Measurements from ENCODE around the gene ARSA. TPM values are rescaled to one million over a fixed set of nuclear protein-coding genes. Genes with fewer than 3 reads are reported as not detected.

ARSA gene
- total and polyA plus RNA-seq, 12 donors = 5.5 to 168 (median 67.5) TPM

GRCh38 chr22:50625568-50626313, 2.2 kb downstream of the ARSA start:
- 83 to 94% (median 91%) methylated on average over 9 to 27 of the region's 27 CpGs for WGBS, 4 donors
- no peak for TF ChIP-seq POLR2A (IDR thresholded peaks at IDR 0.05)
- TF ChIP-seq CTCF (IDR thresholded peaks at IDR 0.05) = no peak
- Histone ChIP-seq H3K27me3 (no peaks in the 10 kb centered on the region), H3K36me3 (replicated peaks in 1 of 2) (no peaks in the 10 kb centered on the region), H3K9me3 (replicated peaks in 1 of 3) (no peaks in the 10 kb centered on the region), H3K4me3 (no peak overlapping the region), H3K4me1 (replicated peaks in 1 of 2) (peaks cover 14 to 22% of the 10 kb centered on the region in 2 donors), H3K27ac (no peak overlapping the region)
- intact Hi-C loops (cut with DNase I) = no loop called here
- peak in 1 of 7 donors; percentile 20 for DNase-seq

- WGBS, 4 donors = 86 to 87% (median 86%) methylated on average over 11 to 14 of the region's 14 CpGs
- no peak overlapping the region for H3K4me3 ChIP-seq
- H3K27ac ChIP-seq = no peak overlapping the region
- TF ChIP-seq CTCF (IDR thresholded peaks at IDR 0.05) (no peak), POLR2A (IDR thresholded peaks at IDR 0.05) (no peak)
- H3K36me3 ChIP-seq (replicated peaks in 1 of 2) = no peaks in the 10 kb centered on the region
- H3K4me1 ChIP-seq (replicated peaks in 1 of 2) = peaks cover 14 to 25% of the 10 kb centered on the region in 2 donors
- H3K9me3 ChIP-seq (replicated peaks in 1 of 3) = no peaks in the 10 kb centered on the region
- H3K27me3 ChIP-seq = no peaks in the 10 kb centered on the region
- DNase-seq = no peak
- intact Hi-C loops (cut with DNase I) = no loop called here
Observed at GRCh38 chr22:50625131-50625567, 2.8 kb downstream of the ARSA start.

- Histone ChIP-seq H3K36me3 (replicated peaks in 1 of 2) (no peaks in the 10 kb centered on the region), H3K27me3 (no peaks in the 10 kb centered on the region), H3K4me1 (replicated peaks in 1 of 2) (peaks cover 14 to 25% of the 10 kb centered on the region in 2 donors), H3K4me3 (no peak overlapping the region), H3K27ac (no peak overlapping the region), H3K9me3 (replicated peaks in 1 of 3) (no peaks in the 10 kb centered on the region)
- intact Hi-C loops (cut with DNase I) = no loop called here
- 66 to 77% (median 75%) methylated on average over 11 to 16 of the region's 16 CpGs for WGBS, 4 donors
- peak in 1 of 7 donors; percentile 21 for DNase-seq
- no peak for TF ChIP-seq CTCF (IDR thresholded peaks at IDR 0.05)
- TF ChIP-seq POLR2A (IDR thresholded peaks at IDR 0.05) = no peak
Observed at GRCh38 chr22:50624347-50625130, 3.4 kb downstream of the ARSA start.

- 53 to 65% (median 64%) methylated on average over 9 to 16 of the region's 16 CpGs for WGBS, 4 donors
- intact Hi-C loops (cut with DNase I) = no loop called here
- Histone ChIP-seq H3K4me1 (replicated peaks in 1 of 2) (peaks cover 6 to 21% of the 10 kb centered on the region in 2 donors), H3K27ac (no peak overlapping the region), H3K36me3 (replicated peaks in 1 of 2) (no peaks in the 10 kb centered on the region), H3K4me3 (no peak overlapping the region), H3K9me3 (replicated peaks in 1 of 3) (no peaks in the 10 kb centered on the region), H3K27me3 (no peaks in the 10 kb centered on the region)
- no peak for DNase-seq
- TF ChIP-seq POLR2A (IDR thresholded peaks at IDR 0.05) (no peak), CTCF (IDR thresholded peaks at IDR 0.05) (no peak)
Observed at GRCh38 chr22:50622723-50623327, 5.1 kb downstream of the ARSA start.
